Activated CD8-positive, alpha-beta memory T cell treated with anti-CD3 and anti-CD28 coated beads, Interleukin-2, amount 10 ng/mL, durations not matched to agents 7 days and 5 days (primary cell): ENCODE data around the gene NSD1. TPM values are rescaled to one million over a fixed set of nuclear protein-coding genes. Genes with fewer than 3 reads are reported as not detected.

Experiments used
- ATAC-seq: fragments of 150-1000 bp; cut with Tn5 transposase; one replicate; pipeline ENCODE4 v1.10.0; 2021; ENCODE audit warnings: moderate library complexity
- CTCF ChIA-PET: fragments of 350-600 bp; sonication (Branson Sonifier 250); formaldehyde crosslinking; loops from one replicate; lab custom pipeline; 2021; ENCODE audit warnings: antibody characterized with exemption; lab: Charles Lee
- DNase-seq: peaks from one replicate; pipeline ENCODE4 v3.0.0-alpha.2; 2020
- H3K27ac Mint-ChIP-seq: one replicate; pipeline ENCODE4 v1.8.0; 2021; ENCODE audit warnings: mild to moderate bottlenecking, mixed read lengths
- H3K27me3 Mint-ChIP-seq: one replicate; pipeline ENCODE4 v1.8.0; 2021; ENCODE audit warnings: mixed read lengths
- H3K36me3 Mint-ChIP-seq: one replicate; pipeline ENCODE4 v1.8.0; 2021; ENCODE audit warnings: mild to moderate bottlenecking, mixed read lengths
- H3K4me1 Mint-ChIP-seq: one replicate; pipeline ENCODE4 v1.8.0; 2021; ENCODE audit warnings: mixed read lengths
- H3K4me3 Mint-ChIP-seq: one replicate; pipeline ENCODE4 v1.8.0; 2021; ENCODE audit warnings: mild to moderate bottlenecking, moderate library complexity, mixed read lengths
- H3K9me3 Mint-ChIP-seq: one replicate; pipeline ENCODE4 v1.8.0; 2022; ENCODE audit warnings: low read depth, mixed read lengths
- total RNA-seq, 2 experiments: library from RNA; stranded (reverse); gene quantifications; one replicate each; pipeline ENCODE4 v1.2.3, GENCODE V29; 2021

Gene NSD1
- total RNA-seq, 2 experiments from 2014 or later, result 94.6 to 114 TPM

- peaks cover 10% of the 10 kb centered on the region for H3K36me3 Mint-ChIP-seq
- H3K27ac Mint-ChIP-seq, result peak overlapping the region; percentile 42
- ATAC-seq (no peak), DNase-seq (no peak)
- CTCF ChIA-PET, result interaction anchor here (0.7 to 6.7 kb wide), 13 partner anchors 9 to 202 kb away, joined by 3 to 60 read pairs (median 4); partner anchors contain the start of gene LMAN2
- H3K4me1 Mint-ChIP-seq, result peaks cover 47% of the 10 kb centered on the region
- no peaks in the 10 kb centered on the region for H3K9me3 Mint-ChIP-seq
- H3K27me3 Mint-ChIP-seq, result no peaks in the 10 kb centered on the region
- no peak overlapping the region for H3K4me3 Mint-ChIP-seq
These were observed 182.4 kb downstream of the NSD1 start for GRCh38 chr5:177316005-177316404.

DNA sequence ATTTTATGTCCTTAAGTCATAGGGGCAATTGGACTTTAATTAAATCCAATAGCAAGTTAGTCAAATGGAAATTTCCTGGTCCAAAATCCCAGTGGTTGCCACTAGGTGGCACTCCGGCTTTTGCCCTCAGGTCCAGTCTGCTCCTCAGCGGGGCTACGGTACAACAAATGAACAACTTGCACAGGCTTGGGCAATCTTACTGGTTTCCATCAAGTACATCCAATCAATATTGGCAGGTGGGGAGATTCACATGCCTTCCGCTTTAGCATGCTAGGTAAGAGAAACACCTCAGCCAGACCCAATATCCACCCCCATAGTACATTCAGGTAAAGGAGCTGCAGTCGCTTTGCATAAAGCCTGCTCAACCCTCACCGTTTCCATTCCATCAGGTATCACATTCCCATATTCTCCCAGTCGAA, 184.4 kb downstream of the NSD1 start:
- no peak overlapping the region for H3K4me3 Mint-ChIP-seq
- peak; percentile 76 for ATAC-seq
- CTCF ChIA-PET, result interaction anchor here (0.7 to 6.7 kb wide), 31 partner anchors 8 to 204 kb away, joined by 3 to 60 read pairs (median 5); partner anchors contain the start of genes LMAN2, PRELID1, RAB24 and RGS14

DNA sequence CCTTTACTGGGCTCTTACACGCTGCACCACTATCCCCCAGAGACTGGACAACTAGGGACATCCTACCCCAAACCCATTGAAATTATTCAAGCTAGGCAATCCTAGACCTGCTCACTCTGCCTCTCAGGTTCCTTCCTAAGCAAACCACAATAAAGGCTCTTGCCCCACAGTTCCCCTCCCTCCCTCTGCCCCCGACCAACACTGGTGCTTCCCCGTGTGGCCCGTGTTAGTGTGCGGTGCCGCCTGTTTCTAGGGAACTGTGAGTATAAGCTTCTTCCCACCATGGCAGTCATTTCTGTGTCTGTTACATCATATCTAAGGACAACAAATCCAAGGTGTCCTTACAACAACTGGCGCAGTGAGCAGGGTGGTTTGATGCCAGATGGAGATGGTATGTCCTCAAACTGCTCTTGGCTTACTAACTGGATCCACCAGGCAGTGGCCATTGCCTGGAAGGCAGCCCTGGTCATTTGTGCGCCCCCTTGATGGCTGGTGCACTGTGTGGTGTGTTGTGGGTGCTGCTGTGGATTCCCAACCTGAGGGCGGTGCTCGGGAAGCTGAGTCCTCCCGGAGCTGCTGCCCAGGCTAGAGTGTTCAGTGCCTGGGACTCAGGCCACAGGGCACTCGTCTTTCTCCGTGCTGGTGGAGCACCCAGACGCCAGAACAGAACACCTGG, 186.5 kb downstream of the NSD1 start:
- Mint-ChIP-seq H3K36me3 (peaks cover 17% of the 10 kb centered on the region), H3K4me3 (no peak overlapping the region), H3K4me1 (peaks cover 48% of the 10 kb centered on the region), H3K27ac (no peak overlapping the region), H3K27me3 (no peaks in the 10 kb centered on the region), H3K9me3 (no peaks in the 10 kb centered on the region)
- CTCF ChIA-PET, result interaction anchor here (0.8 to 6.7 kb wide), 13 partner anchors 11 to 187 kb away, joined by 3 to 60 read pairs (median 3); partner anchors contain the start of genes LMAN2, NSD1 and PRR7
- DNase-seq (no peak), ATAC-seq (no peak)

More for the DNA sequence above, 184.4 kb downstream of the NSD1 start:
- Mint-ChIP-seq H3K27me3 (no peaks in the 10 kb centered on the region), H3K36me3 (peaks cover 13% of the 10 kb centered on the region), H3K9me3 (no peaks in the 10 kb centered on the region), H3K27ac (no peak overlapping the region), H3K4me1 (peaks cover 48% of the 10 kb centered on the region)
- peak; percentile 87 for DNase-seq

GRCh38 chr5:177320879-177321278, 187.3 kb downstream of the NSD1 start:
- H3K4me3 Mint-ChIP-seq, result no peak overlapping the region
- ATAC-seq, result no peak
- no peak overlapping the region for H3K27ac Mint-ChIP-seq

DNA sequence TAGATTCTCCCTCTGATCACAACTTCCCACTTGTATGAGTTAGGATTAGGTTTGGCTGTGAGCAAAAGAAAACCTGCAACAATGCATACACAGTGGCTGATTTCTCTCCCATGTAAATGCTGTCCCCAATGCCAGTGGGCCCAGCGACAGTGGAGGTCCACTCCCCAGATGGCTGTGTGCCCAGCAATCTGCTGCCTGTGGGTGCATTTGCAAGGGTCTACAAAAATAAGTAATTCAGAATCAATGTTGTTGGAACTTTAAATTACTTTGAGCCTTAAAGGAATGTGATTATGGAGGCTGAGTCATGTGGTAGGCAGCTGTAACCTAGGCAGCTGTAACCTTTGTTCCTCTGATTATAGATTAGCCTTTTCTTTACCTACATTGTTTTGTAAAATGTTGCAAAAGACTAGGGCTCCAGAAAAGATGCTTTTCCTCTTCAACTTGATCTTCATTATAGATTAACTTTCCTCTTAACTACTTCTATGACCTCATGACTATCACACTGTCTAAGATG, 192.4 kb downstream of the NSD1 start:
- H3K9me3 Mint-ChIP-seq, result no peaks in the 10 kb centered on the region
- CTCF ChIA-PET, result interaction anchor here (0.6 to 2.8 kb wide), 4 partner anchors 7 to 21 kb away, joined by 3 to 12 read pairs (median 3); no protein-coding TSS in a partner anchor

More at GRCh38 chr5:177320879-177321278, 187.3 kb downstream of the NSD1 start:
- Mint-ChIP-seq H3K4me1 (peaks cover 49% of the 10 kb centered on the region), H3K36me3 (peaks cover 17% of the 10 kb centered on the region), H3K27me3 (no peaks in the 10 kb centered on the region), H3K9me3 (no peaks in the 10 kb centered on the region)
- no peak for DNase-seq
- CTCF ChIA-PET, result interaction anchor here (4.8 to 6.7 kb wide), 3 partner anchors 11 to 83 kb away, joined by 25 to 60 read pairs (median 47); no protein-coding TSS in a partner anchor

DNA sequence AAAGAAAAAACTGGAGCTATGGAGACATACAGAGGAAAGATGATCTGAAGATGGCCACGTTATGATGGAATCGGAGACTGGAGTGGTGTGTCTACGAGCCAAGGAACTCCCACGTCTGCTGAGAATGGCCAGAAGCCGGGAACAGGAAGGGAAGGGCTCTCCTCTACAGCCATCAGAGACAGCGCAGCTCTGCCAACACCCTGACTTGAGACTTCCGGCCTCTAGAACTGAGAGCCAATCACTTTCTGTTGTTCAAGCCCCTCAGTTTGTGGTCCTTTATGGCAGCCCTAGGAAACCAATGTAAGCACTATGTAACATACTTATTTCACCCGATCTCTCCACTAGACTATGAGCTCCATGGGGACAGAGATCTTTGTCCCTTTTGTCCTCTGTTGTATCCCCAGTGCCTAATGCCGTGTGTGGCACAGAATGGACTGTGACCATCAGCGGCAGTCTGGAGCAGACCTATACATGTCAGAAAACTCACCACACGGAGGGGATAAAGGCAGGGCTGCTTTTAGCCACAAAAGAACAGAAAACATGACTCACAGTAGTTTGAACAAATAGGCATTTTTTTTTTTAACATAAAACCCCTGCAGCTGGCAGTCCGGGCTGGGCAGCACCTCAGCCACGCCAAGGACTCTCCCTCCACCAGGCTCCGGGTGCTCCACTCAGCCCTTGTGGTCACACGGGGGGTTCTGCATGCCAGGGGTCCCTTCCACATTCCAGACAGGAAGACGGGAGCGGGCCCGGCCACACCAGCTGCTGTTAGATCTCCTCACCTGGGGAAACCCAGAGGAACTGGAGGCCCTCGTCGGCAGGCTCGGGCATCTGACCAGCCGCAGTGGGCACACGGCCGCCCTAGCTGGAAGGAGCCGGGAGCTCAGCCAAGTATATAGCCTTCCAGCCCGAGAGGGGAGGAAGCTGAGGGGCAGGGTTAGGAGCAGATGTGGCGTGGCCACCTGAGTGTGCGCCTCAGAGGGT, 194.3 kb downstream of the NSD1 start:
- DNase-seq (no peak), ATAC-seq (peak; percentile 77)
- H3K9me3 Mint-ChIP-seq, result no peaks in the 10 kb centered on the region
- no peaks in the 10 kb centered on the region for H3K27me3 Mint-ChIP-seq
- H3K27ac Mint-ChIP-seq, result peak overlapping the region; percentile 76
- peak overlapping the region; percentile 32 for H3K4me3 Mint-ChIP-seq
- CTCF ChIA-PET, result interaction anchor here (0.7 to 2.8 kb wide), 10 partner anchors 8 to 127 kb away, joined by 3 to 12 read pairs (median 5); no protein-coding TSS in a partner anchor
- H3K4me1 Mint-ChIP-seq, result peaks cover 37% of the 10 kb centered on the region
- peaks cover 13% of the 10 kb centered on the region for H3K36me3 Mint-ChIP-seq

More for the DNA sequence above, 192.4 kb downstream of the NSD1 start:
- Mint-ChIP-seq H3K36me3 (peaks cover 18% of the 10 kb centered on the region), H3K4me3 (no peak overlapping the region), H3K27me3 (no peaks in the 10 kb centered on the region), H3K4me1 (peaks cover 32% of the 10 kb centered on the region), H3K27ac (no peak overlapping the region)
- ATAC-seq (no peak), DNase-seq (no peak)

DNA sequence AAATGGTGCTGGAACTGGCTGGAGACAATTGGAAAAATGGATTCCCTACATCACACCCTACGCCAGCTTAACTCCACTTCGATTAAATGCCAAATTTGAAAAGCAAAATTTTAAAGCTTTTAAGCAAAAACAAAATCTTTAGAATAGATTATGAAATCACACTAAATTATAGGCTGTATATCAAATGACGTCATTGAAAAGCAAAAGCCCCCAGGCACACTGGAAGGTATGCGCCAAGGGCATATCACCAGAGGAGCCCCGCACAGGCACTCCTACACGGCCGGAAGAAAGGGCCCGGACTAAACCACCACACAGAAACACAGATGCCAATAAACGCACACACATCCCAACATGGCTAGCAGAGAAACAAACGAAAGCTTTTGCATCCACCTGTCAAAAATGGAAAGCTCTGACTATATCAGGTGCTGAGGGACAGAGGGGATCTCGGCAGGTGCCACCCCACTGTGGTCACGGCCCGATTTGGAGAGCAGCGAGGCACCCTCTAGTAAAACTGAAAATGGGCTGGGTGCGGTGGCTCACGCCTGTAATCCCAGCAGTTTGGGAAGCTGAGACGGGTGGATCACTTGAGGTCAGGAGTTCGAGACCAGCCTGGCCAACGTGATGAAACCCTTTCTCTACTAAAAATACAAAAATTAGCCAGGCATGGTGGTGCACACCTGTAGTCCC, 195.1 kb downstream of the NSD1 start:
- Mint-ChIP-seq H3K27ac (peak overlapping the region; percentile 76), H3K9me3 (no peaks in the 10 kb centered on the region), H3K4me3 (no peak overlapping the region), H3K36me3 (peaks cover 17% of the 10 kb centered on the region), H3K27me3 (no peaks in the 10 kb centered on the region), H3K4me1 (peaks cover 31% of the 10 kb centered on the region)
- CTCF ChIA-PET, result interaction anchor here (1.0 to 2.8 kb wide), 8 partner anchors 10 to 126 kb away, joined by 3 to 12 read pairs (median 6); no protein-coding TSS in a partner anchor
- ATAC-seq, result no peak
- no peak for DNase-seq

DNA sequence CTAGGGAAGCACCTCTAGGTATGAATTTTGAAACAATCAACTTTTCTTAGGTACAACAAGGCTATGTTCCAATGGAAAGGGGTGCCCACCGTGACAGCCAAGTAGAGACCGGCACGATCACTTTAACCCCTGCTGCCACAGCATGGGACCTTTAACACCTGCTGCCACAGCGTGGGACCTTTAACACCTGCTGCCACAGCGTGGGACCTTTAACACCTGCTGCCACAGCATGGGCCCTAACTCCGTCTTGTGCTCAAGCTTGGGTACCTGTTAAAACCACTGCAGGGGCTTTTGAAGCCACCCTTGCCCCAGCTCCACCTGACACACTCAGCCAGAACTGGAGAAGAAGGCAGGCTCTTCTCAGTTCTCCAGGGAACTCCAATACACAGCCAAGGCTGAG, 196.3 kb downstream of the NSD1 start:
- no peak overlapping the region for H3K4me3 Mint-ChIP-seq

DNA sequence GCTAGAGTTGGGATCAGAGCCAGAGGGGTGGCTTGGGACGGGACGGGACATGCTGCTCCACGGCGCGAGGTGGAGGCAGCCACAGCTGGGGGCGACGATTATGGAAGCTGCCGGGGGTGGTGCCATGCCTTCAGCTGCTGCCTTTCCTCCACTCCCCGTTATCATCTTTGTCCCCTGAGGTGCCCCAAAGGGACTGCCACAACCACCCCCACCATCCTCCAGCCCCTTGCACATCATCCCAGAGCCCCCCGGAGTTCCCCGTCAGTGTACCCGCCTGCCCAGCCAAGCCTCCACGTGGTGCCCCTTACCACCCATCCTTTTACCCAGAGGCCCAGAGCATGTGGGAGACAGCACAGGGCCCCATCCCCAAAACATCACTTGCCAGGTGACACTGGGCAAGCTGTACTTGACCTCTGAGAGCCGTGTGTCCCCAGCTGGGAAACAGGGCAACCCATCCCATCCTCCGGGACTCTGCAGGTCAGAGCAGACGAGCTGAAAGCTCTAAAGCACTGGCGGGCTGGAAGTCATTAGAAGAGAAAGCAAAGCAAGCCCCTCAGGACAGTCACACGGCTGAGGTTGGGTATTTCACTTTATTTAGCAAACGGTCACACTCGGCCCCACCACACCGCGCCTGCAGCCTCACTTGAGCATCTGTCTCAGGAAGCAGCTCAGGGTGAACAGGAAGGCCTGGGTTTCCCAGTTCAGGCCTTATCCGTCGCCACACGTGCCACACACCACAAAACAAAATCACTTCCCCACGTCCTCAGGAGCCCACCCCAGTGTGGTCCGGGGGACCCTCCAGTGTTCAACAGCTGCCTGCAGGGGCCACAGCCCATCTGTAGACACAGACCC, 197.6 kb downstream of the NSD1 start:
- Mint-ChIP-seq H3K9me3 (no peaks in the 10 kb centered on the region), H3K4me3 (no peak overlapping the region), H3K27ac (no peak overlapping the region), H3K4me1 (peaks cover 19% of the 10 kb centered on the region), H3K27me3 (no peaks in the 10 kb centered on the region), H3K36me3 (peaks cover 28% of the 10 kb centered on the region)
- ATAC-seq (no peak), DNase-seq (no peak)
- CTCF ChIA-PET, result interaction anchor here (0.8 to 1.6 kb wide), 3 partner anchors 14 to 72 kb away, joined by 3 to 8 read pairs (median 4); no protein-coding TSS in a partner anchor

More for the DNA sequence above, 196.3 kb downstream of the NSD1 start:
- ATAC-seq (no peak), DNase-seq (no peak)
- no peak overlapping the region for H3K27ac Mint-ChIP-seq
- no peaks in the 10 kb centered on the region for H3K9me3 Mint-ChIP-seq
- peaks cover 25% of the 10 kb centered on the region for H3K4me1 Mint-ChIP-seq
- CTCF ChIA-PET, result interaction anchor here (1.5 kb wide), 1 partner anchor 73 kb away, joined by 4 read pairs; no protein-coding TSS in a partner anchor
- H3K36me3 Mint-ChIP-seq, result peaks cover 20% of the 10 kb centered on the region
- no peaks in the 10 kb centered on the region for H3K27me3 Mint-ChIP-seq

- H3K4me3 Mint-ChIP-seq, result no peak overlapping the region
- H3K4me1 Mint-ChIP-seq, result peaks cover 19% of the 10 kb centered on the region
- no peaks in the 10 kb centered on the region for H3K9me3 Mint-ChIP-seq
- CTCF ChIA-PET, result interaction anchor here (0.8 to 1.6 kb wide), 2 partner anchors 14 to 15 kb away, joined by 3 to 8 read pairs; no protein-coding TSS in a partner anchor
- DNase-seq (no peak), ATAC-seq (no peak)
- peaks cover 32% of the 10 kb centered on the region for H3K36me3 Mint-ChIP-seq
- no peaks in the 10 kb centered on the region for H3K27me3 Mint-ChIP-seq
- no peak overlapping the region for H3K27ac Mint-ChIP-seq
These were observed 198.7 kb downstream of the NSD1 start for GRCh38 chr5:177332031-177332895.

DNA sequence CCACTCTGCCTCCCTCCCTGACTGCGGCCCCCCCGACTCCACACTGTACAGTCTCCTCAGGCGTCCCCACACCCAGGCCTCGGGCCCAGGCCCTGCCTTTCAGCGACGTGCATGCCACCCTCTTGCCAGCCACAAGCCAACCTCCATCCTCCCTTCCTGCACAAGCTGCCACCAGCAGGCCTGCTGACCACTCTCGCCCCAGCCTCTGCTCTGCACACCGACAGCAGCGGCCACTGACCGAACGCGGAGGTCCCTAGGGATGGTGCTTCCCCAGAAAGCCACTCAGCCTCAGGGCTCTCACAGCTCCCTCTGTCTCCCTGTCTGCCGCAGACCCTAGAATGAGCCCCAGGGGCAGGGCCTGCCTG, 199.3 kb downstream of the NSD1 start:
- Mint-ChIP-seq H3K4me3 (no peak overlapping the region), H3K36me3 (peaks cover 31% of the 10 kb centered on the region), H3K27me3 (no peaks in the 10 kb centered on the region), H3K4me1 (peaks cover 15% of the 10 kb centered on the region), H3K27ac (no peak overlapping the region), H3K9me3 (no peaks in the 10 kb centered on the region)
- DNase-seq (no peak), ATAC-seq (no peak)
- CTCF ChIA-PET, result no interaction called here
